Uterus (tissue), 2 donors: Measurements from ENCODE around the gene DAD1.

Experiments
- POLR2A ChIP-seq, 2 donors: fragments of 450-650 bp; IDR thresholded peaks; one replicate each; pipeline ENCODE4 v1.6.1; 2016; ENCODE audit warnings: antibody characterized with exemption in 2 of 2, mild to moderate bottlenecking in 1 of 2, moderate library complexity in 1 of 2
- TF ChIP-seq, protein P1 (sequence below), 4 experiments: fragments of 200-600 bp in 2 of 4; fragments of 450-650 bp in 2 of 4; sonication (generic) in 2 of 4; IDR thresholded peaks; one replicate each; pipeline ENCODE4 v1.5.1; 2016 to 2019; ENCODE audit warnings: antibody characterized with exemption in 4 of 4, mild to moderate bottlenecking in 2 of 4, moderate library complexity in 1 of 4

DNA sequence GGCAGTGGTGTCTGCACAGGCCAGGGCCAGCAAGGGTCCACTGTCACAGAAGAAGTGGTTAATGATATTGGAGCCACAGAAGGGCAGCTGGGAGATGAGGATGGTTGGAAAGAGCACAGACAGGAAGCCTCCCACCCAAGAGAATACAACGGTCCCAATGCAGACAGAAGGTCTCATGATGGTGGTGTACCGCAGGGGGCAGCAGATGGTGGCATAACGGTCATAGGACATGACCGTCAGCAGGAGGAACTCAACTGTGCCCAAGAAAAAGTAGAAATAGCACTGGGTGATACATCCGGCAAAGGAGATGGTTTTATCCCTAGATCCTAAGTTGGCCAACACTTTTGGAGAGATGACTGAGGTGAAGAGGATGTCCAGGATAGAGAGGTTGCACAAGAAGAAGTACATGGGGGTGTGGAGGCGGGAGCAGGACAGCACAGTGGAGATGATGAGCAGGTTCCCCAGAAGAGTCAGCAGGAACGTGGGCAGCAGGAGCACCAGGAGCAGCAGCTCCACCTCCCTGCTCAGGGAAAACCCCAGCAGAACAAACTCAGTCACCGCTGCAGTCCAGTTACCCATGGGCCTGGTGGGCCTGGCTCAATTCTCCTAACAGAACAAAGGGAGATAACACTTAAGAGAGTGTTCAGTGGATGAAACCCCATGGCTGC is 45.3 kb upstream of the DAD1 start:
- TF ChIP-seq, protein P1, sequence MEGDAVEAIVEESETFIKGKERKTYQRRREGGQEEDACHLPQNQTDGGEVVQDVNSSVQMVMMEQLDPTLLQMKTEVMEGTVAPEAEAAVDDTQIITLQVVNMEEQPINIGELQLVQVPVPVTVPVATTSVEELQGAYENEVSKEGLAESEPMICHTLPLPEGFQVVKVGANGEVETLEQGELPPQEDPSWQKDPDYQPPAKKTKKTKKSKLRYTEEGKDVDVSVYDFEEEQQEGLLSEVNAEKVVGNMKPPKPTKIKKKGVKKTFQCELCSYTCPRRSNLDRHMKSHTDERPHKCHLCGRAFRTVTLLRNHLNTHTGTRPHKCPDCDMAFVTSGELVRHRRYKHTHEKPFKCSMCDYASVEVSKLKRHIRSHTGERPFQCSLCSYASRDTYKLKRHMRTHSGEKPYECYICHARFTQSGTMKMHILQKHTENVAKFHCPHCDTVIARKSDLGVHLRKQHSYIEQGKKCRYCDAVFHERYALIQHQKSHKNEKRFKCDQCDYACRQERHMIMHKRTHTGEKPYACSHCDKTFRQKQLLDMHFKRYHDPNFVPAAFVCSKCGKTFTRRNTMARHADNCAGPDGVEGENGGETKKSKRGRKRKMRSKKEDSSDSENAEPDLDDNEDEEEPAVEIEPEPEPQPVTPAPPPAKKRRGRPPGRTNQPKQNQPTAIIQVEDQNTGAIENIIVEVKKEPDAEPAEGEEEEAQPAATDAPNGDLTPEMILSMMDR (IDR thresholded peaks at IDR 0.05): no peak
- TF ChIP-seq POLR2A (IDR thresholded peaks at IDR 0.05): no peak
